Medulla oblongata (tissue), 1 donor: ENCODE measurements around the gene KRTAP5-4.
"Not testable (repeated sequence)": the region's sequence is repeated elsewhere in the genome, so short reads cannot be mapped to it uniquely, and the experiment has no call there.

ENCODE experiments used
- DNase-seq: peaks from one replicate; pipeline ENCODE4 v3.0.0-alpha.2; 2015; ENCODE audit errors: extremely low spot score

KRTAP5-4 gene

GRCh38 chr11:1622086-1622485 lies at the start of gene KRTAP5-4:
Gene KRTAP5-4 (minus strand): TSS chr11:1622138. CDS start chr11:1622093, 45 bp downstream.
- DNase-seq, result no peak

GRCh38 chr11:1671658-1672057 lies 49.7 kb upstream of the KRTAP5-4 start:
- no peak for DNase-seq

GRCh38 chr11:1670905-1671371 lies 49.0 kb upstream of the KRTAP5-4 start:
- no peak for DNase-seq

GRCh38 chr11:1670457-1670856 lies 48.5 kb upstream of the KRTAP5-4 start:
- DNase-seq, result not testable (repeated sequence)

GRCh38 chr11:1669546-1670218 lies 47.7 kb upstream of the KRTAP5-4 start:
- peak; percentile 49 for DNase-seq

GRCh38 chr11:1668911-1669473 lies 47.1 kb upstream of the KRTAP5-4 start:
- DNase-seq, result no peak

- DNase-seq, result no peak
These were observed 46.0 kb upstream of the KRTAP5-4 start for GRCh38 chr11:1667906-1668305.

- DNase-seq, result no peak
These were observed 45.3 kb upstream of the KRTAP5-4 start for GRCh38 chr11:1667121-1667850.

GRCh38 chr11:1665313-1665712 lies 43.4 kb upstream of the KRTAP5-4 start:
- no peak for DNase-seq

- DNase-seq, result not testable (repeated sequence)
These were observed 40.9 kb upstream of the KRTAP5-4 start for GRCh38 chr11:1662699-1663283.

- not testable (repeated sequence) for DNase-seq
These were observed 39.7 kb upstream of the KRTAP5-4 start for GRCh38 chr11:1661454-1662269.

- no peak for DNase-seq
These were observed 38.4 kb upstream of the KRTAP5-4 start for GRCh38 chr11:1660111-1660867.

GRCh38 chr11:1659506-1659905 lies 37.6 kb upstream of the KRTAP5-4 start:
- no peak for DNase-seq

GRCh38 chr11:1656670-1657069 lies 34.7 kb upstream of the KRTAP5-4 start:
- DNase-seq, result no peak

- no peak for DNase-seq
These were observed 34.1 kb upstream of the KRTAP5-4 start for GRCh38 chr11:1656061-1656441.

- DNase-seq, result no peak
These were observed 33.5 kb upstream of the KRTAP5-4 start for GRCh38 chr11:1655168-1656060.

- DNase-seq, result no peak
These were observed 32.6 kb upstream of the KRTAP5-4 start for GRCh38 chr11:1654388-1655167.

- no peak for DNase-seq
These were observed 31.8 kb upstream of the KRTAP5-4 start for GRCh38 chr11:1653541-1654387.
